Hepatic stellate cell (primary cell): ENCODE results near the gene RANBP3.
"Not testable (repeated sequence)": the region's sequence is repeated elsewhere in the genome, so short reads cannot be mapped to it uniquely, and the experiment has no call there.

Experiments
- DNase-seq: peaks from one replicate; pipeline ENCODE4 v3.0.0; 2011; ENCODE audit warnings: low spot score

The RANBP3 gene

GRCh38 chr19:5883157-5883873, 94.6 kb downstream of the RANBP3 start:
- not testable (repeated sequence) for DNase-seq

- DNase-seq: no peak
Measured at GRCh38 chr19:5882421-5882968, 95.4 kb downstream of the RANBP3 start.

- DNase-seq: no peak
Measured at GRCh38 chr19:5881543-5882299, 96.2 kb downstream of the RANBP3 start.

- peak; percentile 82 for DNase-seq
Measured at GRCh38 chr19:5880604-5881078, 97.3 kb downstream of the RANBP3 start.

GRCh38 chr19:5880196-5880595, 97.7 kb downstream of the RANBP3 start:
- no peak for DNase-seq

DNA sequence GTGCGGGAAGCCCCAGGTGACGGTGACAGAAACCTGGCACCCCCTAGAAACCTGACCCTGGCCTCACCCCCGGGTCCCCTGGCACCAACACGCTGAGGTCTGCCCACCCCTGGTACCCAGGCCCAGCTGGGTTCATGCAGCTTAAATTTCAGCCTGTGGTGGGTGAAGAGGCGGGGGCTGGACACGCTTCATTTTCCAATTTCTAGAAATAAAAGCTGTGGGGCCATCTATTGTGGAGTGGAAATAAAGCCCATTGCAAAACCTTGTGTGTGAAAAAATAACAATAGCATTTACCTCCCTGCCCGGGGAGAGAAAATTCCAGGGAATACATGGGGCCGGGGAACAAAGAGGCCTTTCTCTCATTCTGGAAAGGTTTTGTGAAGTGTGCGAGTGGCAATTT, 100.1 kb downstream of the RANBP3 start:
- no peak for DNase-seq

DNA sequence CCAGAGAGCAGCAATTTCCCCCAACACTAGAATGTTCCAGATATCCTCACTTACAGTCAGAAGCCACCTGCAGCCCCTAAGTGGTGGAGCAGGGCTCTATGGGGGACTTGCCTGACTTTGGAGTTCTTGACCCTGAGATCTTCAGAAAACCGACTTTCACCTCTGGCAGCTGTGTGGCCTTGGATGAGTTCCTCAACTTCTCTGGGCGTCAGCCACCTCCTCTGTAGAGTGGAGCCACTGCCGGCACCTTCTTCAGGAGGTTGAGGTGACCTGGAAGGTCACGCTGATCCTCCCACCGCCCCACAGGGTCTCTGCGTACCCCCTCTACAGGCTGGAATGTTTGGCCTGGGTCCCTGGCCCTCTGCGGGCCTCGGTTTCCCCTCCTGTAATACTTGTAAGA, 100.5 kb downstream of the RANBP3 start:
- DNase-seq: no peak

DNA sequence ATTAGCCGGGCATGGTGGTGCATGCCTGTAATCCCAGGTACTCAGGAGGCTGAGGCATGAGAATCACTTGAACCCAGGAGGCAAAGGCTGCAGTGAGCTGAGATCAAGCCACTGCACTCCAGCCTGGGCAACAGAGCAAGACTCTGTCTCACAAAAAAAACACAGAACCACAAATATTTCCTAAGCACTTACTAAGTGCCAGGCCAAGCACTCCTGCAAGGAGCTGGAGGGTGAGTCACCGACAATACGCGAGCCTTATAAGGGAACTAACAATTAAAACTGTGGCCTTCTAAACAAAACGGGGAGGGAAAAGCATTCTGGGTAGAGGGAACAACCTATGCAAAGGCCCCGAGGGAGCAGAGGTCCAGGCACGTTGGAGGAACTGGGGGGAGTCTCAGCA, 103.4 kb downstream of the RANBP3 start:
- not testable (repeated sequence) for DNase-seq

DNA sequence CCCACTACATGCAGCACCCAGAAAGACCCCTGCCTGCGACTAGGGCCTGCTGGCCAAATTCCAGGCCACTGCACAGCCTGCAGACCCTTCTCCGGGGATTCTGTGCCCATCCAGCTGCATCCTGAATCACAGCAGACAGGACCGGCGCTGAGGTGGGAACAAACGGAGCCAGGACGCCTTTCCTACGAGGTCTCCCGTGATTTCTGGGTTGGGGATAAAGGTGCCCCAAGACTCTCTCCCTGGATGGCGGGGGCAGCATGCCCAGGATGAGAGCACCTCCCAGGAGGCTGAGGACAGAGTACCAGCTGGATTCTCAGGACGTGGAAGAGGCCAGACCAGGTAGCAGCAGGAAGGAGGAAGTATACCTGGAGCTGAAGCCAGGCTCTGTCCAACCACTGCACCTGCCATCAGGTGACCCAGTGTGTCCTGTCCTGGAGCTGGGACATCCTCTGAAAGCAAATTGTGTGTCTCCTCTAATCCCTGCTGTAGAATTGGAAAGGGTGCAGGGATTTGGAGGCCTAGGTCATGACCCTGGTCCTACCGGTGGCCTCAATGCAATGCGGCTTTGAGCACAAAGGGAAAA, 104.2 kb downstream of the RANBP3 start:
- DNase-seq: no peak

- DNase-seq: peak; percentile 48
Measured at GRCh38 chr19:5870986-5871394, 107.0 kb downstream of the RANBP3 start.

DNA sequence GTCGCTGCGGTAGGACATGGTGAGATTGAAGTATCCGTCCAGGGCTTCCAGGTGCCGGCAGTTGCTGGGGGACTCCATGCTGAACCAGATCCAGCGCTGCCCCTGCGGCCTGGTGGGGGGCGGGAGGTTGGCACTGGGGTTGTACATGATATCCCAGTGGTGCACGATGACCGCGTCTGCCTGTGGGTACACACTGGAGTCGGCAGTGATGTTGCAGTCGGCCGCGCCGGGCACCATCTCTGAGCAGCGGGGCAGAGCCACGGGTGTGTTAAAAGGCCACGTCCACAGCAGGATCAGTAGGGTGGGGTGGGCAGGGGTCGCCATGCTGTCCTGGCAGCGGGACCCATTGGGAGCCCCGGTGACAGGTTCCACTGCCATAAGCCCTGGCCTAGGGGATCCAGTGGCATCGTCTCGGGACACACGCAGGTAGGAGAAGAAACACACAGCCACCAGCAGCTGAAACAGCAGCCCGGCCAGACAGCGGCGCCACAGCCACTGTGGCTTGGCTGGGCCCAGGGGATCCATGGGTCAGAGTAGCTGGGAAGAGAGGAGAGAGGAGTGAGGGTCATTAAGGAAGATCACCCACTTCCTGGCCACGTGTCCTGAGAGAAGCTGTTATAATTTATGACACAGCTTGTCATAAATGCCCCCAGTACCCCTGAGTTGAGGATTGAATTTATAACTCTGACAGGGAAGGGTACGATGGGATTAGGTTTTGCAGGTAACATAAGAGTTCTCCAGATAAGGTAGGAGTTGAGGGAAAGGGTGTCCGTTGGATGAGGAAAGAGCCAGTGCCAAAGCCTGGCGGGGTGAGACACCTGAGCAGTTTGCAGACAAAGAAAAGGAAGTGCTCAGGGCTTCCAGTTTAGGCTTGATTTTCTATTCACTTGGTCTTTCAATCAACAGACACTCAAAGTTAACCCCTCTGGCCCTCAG, 110.5 kb downstream of the RANBP3 start:
- DNase-seq: no peak
